ENCODE data around the gene LRMDA. TPM values are rescaled to one million over a fixed set of nuclear protein-coding genes. Genes with fewer than 3 reads are reported as not detected.

The LRMDA gene
- total and polyA plus RNA-seq, 7 donors: 2.8 to 22.2 (median 9.0) TPM

GRCh38 chr10:75803121-75803520, 371.7 kb downstream of the LRMDA start:
- no peak overlapping the region for H3K27ac ChIP-seq
- WGBS, 2 donors: 92 to 96% methylated on average over 3 of the region's 3 CpGs

GRCh38 chr10:75803816-75804552, 372.6 kb downstream of the LRMDA start:
- DNase-seq: no peak
- WGBS, 2 donors: 94 to 96% methylated on average over 14 of the region's 14 CpGs
- Histone ChIP-seq H3K36me3 (no peaks in the 10 kb centered on the region), H3K4me3 (no peak overlapping the region), H3K27me3 (no peaks in the 10 kb centered on the region), H3K9me3 (no peaks in the 10 kb centered on the region), H3K4me1 (no peaks in the 10 kb centered on the region), H3K27ac (no peak overlapping the region)
- intact Hi-C loops (cut with DNase I): no loop called here
- TF ChIP-seq POLR2AphosphoS5 (IDR thresholded peaks at IDR 0.05) (no peak), POLR2A (IDR thresholded peaks at IDR 0.05) (no peak), EP300 (IDR thresholded peaks at IDR 0.05) (no peak), CTCF (IDR thresholded peaks at IDR 0.05) (no peak)

More at GRCh38 chr10:75803121-75803520, 371.7 kb downstream of the LRMDA start:
- no peaks in the 10 kb centered on the region for H3K36me3 ChIP-seq
- H3K4me1 ChIP-seq: no peaks in the 10 kb centered on the region
- H3K9me3 ChIP-seq: no peaks in the 10 kb centered on the region
- H3K4me3 ChIP-seq: no peak overlapping the region
- TF ChIP-seq POLR2A (IDR thresholded peaks at IDR 0.05) (no peak), POLR2AphosphoS5 (IDR thresholded peaks at IDR 0.05) (no peak), CTCF (IDR thresholded peaks at IDR 0.05) (no peak), EP300 (IDR thresholded peaks at IDR 0.05) (no peak)
- no peaks in the 10 kb centered on the region for H3K27me3 ChIP-seq
- intact Hi-C loops (cut with DNase I): no loop called here
- no peak for DNase-seq

GRCh38 chr10:75806186-75806585, 374.8 kb downstream of the LRMDA start:
- DNase-seq: no peak
- intact Hi-C loops (cut with DNase I): no loop called here
- TF ChIP-seq POLR2AphosphoS5 (IDR thresholded peaks at IDR 0.05): no peak
- TF ChIP-seq POLR2A (IDR thresholded peaks at IDR 0.05): no peak
- TF ChIP-seq CTCF (IDR thresholded peaks at IDR 0.05): no peak
- TF ChIP-seq EP300 (IDR thresholded peaks at IDR 0.05): no peak
- 92 to 93% methylated on average over 3 of the region's 3 CpGs for WGBS, 2 donors
- H3K9me3 ChIP-seq: no peaks in the 10 kb centered on the region
- H3K4me3 ChIP-seq: no peak overlapping the region
- no peaks in the 10 kb centered on the region for H3K27me3 ChIP-seq
- no peaks in the 10 kb centered on the region for H3K4me1 ChIP-seq
- H3K36me3 ChIP-seq: no peaks in the 10 kb centered on the region
- no peak overlapping the region for H3K27ac ChIP-seq

- H3K27me3 ChIP-seq: no peaks in the 10 kb centered on the region
- TF ChIP-seq EP300 (IDR thresholded peaks at IDR 0.05): no peak
- TF ChIP-seq CTCF (IDR thresholded peaks at IDR 0.05): no peak
- TF ChIP-seq POLR2A (IDR thresholded peaks at IDR 0.05): no peak
- no peak for TF ChIP-seq POLR2AphosphoS5 (IDR thresholded peaks at IDR 0.05)
- DNase-seq: no peak
- H3K4me1 ChIP-seq: no peaks in the 10 kb centered on the region
- no peak overlapping the region for H3K4me3 ChIP-seq
- no peaks in the 10 kb centered on the region for H3K9me3 ChIP-seq
- intact Hi-C loops (cut with DNase I): no loop called here
- 91% methylated on average over 5 of the region's 5 CpGs for WGBS, 2 donors
- H3K36me3 ChIP-seq: no peaks in the 10 kb centered on the region
- no peak overlapping the region for H3K27ac ChIP-seq
Measured at GRCh38 chr10:75807456-75807855, 376.0 kb downstream of the LRMDA start.

GRCh38 chr10:75809003-75809402, 377.6 kb downstream of the LRMDA start:
- 77 to 90% methylated on average over 3 of the region's 3 CpGs for WGBS, 2 donors
- Histone ChIP-seq H3K4me3 (no peak overlapping the region), H3K27ac (no peak overlapping the region)

More at GRCh38 chr10:75809003-75809402, 377.6 kb downstream of the LRMDA start:
- Histone ChIP-seq H3K27me3 (no peaks in the 10 kb centered on the region), H3K9me3 (no peaks in the 10 kb centered on the region), H3K36me3 (no peaks in the 10 kb centered on the region), H3K4me1 (no peaks in the 10 kb centered on the region)
- DNase-seq: no peak
- no peak for TF ChIP-seq EP300 (IDR thresholded peaks at IDR 0.05)
- no peak for TF ChIP-seq CTCF (IDR thresholded peaks at IDR 0.05)
- TF ChIP-seq POLR2AphosphoS5 (IDR thresholded peaks at IDR 0.05): no peak
- no peak for TF ChIP-seq POLR2A (IDR thresholded peaks at IDR 0.05)
- intact Hi-C loops (cut with DNase I): no loop called here

All from sigmoid colon (tissue), 7 donors.